GM19328 (cell line): ENCODE measurements around the gene COQ9.
"Not testable (repeated sequence)": the region's sequence is repeated elsewhere in the genome, so short reads cannot be mapped to it uniquely, and the experiment has no call there.

Source experiments
- ATAC-seq: cut with Tn5 transposase; IDR thresholded peaks from one replicate; pipeline ENCODE4 v1.9.1; 2021; ENCODE audit warnings: mild to moderate bottlenecking, moderate library complexity; ENCODE audit not compliant: unreplicated experiment

The COQ9 gene

GRCh38 chr16:57484515-57485005 is 37.3 kb downstream of the COQ9 start:
- no peak for ATAC-seq

DNA sequence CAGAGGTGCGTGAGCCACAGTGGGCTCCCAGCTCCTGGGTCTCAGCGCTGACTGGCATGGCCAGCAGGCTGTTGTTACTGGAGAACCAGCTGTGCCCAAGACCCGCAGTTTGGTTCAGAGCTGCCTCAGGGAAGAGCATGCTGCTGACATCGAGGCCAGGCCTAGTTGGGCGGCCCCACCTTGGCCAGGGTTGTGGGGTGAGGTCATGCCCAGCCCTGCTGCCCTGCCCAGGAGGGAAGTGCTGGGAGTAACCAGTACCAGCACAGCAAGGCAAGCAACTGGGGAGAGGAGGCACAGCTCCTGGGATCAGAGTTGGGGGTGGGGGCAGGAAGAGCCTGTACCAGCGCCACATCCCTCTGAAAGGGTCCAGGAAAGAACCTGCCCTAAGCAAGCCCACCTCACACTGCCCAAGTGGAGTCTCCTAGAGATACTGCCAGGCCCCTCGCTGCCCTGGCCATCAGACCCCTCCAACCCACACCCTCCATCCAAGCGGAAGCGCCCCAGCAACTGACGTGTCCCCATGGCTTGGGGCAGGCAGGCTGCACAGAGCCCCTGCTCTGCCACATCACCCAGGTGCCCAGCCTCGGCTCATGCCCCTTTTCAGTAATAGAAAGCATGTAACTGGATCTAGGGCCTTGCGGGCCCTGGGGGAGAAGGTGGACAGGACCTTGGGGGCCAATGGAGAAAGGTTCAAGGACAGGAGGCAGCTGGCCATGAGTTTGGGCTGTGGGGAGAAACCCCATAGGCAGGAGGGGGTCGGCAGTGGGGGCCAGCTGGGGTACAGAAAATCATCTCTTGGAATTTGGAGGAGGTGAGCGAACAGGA is 38.0 kb downstream of the COQ9 start:
- ATAC-seq: no peak

DNA sequence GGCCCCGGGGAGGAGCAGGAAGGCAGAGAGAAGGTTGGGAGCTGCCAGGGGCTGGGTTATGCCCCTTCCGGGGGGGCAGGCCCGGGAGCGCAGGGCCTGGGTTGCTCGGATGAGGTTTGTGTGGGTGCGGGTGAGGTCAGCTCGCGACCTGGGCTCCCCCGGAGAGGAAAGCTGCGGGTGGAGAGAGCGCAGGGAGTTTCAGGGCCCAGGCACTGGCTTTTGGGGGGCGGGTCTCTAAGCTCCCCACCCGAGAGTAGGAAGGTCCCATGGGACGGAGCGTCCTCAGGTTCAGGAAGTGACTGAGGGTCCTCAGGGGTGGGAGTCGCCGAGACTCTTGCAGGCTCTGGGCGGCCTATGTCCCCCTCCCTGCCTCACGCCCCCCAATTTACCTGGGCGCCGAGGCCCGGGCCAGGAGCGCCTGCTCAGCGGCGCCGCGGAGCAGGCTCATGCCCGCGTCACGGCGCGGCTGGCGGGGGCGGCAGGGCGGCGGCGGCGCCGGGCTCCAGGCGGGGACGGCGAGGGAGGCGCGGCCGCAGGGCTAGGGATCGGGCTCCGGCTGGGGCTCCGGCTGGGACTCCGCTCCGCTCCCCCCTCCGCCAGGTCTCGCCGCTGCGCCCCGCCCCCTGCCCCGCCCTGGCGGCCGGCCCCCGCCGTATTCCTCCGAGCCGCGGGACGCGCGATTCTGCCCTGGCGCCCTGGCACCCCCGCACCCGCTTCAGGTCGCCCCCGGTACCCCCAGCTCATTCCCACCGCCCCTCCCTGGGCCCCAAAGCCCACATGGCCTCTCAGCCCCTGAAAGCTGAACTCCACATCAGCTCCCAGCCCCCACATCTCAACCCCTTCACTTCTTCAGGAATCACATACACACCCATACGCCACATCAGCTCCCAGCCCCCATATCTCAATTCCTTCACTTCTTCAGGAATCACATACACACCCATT is 38.9 kb downstream of the COQ9 start, which contains the start of gene DOK4:
Gene DOK4, minus strand, starts transcription at position 578 of the 942 bp plus-strand sequence. CDS start 6,986 bp downstream, outside the sequence.
- ATAC-seq: peak; percentile 92

DNA sequence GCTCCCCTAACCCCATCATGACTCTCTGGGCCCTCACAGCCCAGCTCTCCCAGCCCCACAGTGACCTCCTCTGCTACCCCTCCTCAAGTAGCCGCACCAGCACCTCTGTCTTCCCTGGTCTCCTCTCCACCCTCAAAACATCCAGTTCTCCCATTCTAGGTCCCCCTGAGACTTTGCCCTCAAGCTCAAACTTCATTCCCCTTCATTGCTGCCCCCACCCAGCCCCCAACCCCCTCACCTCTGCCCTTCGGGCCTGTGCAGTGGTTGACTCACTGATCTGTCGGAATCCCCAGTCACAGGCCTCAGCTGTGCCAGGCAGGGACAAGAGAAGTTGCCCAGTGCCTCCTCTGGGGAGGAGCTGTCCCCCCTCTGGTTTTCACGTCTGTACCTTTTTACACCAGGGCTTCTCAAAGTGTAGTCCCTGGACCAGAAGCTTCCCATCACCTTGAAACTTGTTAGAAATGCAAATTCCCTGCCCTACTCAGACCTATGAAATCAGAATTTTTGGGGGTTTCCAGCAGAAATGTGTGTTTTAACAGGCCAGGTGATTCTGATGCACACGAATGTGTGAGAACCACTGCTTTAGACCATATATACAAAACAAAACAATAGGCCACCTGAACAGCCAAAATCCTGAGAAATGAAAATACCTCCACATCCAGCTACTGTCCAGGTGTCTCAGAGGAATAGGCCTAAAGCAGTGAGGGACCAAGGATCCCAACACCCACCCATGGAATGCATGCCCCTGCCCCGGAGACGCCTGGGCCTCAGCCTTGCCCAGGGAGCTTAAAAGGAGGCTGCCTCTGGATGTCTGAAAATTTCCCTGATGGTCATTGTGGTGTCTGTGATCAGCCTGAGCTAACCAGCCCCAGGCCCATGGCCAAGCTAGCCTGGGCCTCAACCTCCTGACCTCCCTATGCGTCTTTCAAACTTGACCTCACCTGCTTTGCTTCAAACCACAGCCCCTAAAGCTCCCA is 39.9 kb downstream of the COQ9 start:
- ATAC-seq: no peak

GRCh38 chr16:57489229-57489628 is 42.0 kb downstream of the COQ9 start:
- ATAC-seq: no peak

GRCh38 chr16:57493767-57494166 is 46.5 kb downstream of the COQ9 start:
- ATAC-seq: no peak

- no peak for ATAC-seq
Observed at GRCh38 chr16:57497121-57497520, 49.8 kb downstream of the COQ9 start.

DNA sequence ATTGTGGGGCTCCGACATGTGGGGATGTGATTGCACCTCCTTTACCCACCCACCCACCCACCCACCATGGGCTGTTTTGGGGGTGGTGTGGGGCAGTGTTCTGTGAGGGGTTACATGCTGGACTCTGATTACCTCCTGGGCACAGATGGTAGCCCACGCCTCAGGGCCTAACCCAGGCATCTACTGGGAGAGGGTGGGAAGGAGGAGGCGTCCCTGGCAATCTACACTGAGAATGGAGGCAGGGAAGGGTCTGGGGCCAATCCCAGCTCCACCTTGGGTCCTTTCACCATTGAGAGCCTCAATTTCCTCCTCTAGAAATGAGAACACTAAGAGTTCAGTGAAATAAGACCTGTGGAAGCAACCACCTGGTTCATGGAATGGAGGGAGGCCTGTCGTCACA is 50.8 kb downstream of the COQ9 start:
- no peak for ATAC-seq

- not testable (repeated sequence) for ATAC-seq
Observed at GRCh38 chr16:57499941-57500340, 52.7 kb downstream of the COQ9 start.

GRCh38 chr16:57500578-57501111 is 53.4 kb downstream of the COQ9 start:
- no peak for ATAC-seq

DNA sequence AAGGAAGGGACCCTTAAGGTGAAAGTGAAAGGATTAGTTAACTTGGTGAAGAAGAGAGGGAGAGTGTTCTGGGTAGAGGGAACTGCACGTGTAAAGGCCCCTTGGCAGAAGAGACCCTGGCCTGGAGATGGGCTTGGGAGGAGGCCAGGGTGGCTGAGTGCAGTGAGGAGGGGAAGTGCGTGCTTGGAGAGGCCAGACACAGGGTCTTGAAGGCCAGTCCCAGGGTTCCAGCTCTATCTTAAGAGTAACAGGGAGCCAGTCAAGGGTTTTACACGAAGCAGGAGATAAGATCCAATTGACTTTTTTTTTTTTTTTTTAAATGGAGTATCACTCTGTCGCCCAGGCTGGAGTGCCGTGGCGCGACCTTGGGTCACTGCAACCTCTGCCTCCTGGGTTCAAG is 54.2 kb downstream of the COQ9 start:
- ATAC-seq: no peak

DNA sequence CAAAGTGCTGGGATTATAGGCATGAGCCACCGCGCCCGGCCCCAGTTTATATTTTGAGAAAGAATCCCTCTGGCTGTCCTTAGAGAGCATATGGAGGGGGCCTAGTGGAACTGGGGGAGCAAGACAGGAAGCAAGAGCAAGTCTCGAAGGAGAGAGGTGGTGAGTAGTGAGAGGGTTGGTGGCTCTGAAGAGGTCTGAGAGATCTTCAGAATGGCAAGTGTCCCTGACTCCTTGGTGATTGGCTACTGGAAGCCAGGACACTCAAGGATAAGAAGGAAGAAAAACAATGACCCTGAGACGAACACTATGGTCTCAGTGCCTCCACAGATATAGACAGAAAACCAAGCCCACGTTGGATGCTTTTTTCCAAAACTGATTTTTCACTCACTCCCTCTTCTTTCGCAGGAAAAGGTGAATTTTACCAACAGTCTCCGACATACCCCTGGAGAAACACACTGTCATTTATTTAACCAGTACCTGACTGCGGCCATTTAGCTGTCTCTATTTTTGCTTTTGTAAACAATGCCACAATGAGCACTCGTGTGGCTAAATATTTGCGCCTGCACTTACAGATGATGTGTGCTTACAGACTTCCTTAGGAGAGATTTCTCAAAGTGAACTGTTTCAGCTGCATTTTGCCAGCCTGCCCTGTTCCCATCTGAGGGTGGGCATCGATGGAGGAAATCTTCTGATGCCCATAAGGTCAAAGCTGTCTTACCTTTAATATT is 54.9 kb downstream of the COQ9 start:
- ATAC-seq: no peak

GRCh38 chr16:57503366-57503765 is 56.1 kb downstream of the COQ9 start:
- ATAC-seq: no peak

- no peak for ATAC-seq
Observed at GRCh38 chr16:57504001-57504400, 56.7 kb downstream of the COQ9 start.

DNA sequence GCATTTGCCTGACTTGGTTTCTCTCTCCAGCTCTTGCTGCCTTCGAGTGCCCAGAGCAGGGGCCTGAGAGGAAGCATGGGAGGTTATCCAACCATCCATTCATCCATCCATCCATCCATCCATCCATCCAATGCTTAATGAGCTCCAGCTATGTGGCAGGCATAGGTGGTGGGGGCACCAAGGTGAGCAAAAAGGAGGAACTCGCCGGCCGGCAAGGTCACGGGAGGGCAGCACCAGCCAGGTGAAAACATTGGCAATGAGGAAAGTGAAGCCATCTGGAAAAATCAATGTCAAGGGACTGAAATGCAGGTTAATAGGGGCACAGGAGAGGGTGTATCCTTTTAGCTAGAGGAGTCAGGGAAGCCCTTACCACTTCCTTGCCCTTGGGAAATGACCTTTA is 57.2 kb downstream of the COQ9 start:
- ATAC-seq: no peak

DNA sequence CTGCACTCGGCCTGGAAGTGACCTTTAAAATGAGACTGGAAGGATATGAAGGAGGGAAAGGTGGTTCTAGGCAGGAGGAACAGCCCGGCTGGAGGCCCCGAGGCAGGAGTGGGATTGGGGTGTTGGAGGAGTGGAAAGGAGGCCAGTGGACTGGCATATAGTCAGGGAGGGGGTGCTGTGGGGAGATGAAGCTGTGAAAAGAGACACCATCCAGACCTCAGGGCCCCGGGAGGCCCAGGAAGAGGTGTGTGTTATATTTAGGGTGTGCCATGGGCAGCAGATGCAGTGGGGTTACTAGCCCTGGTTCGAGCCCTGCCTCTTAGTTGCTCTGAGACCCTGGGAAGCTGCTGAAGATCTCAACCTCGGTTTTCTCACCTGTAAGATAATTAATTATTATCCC is 57.9 kb downstream of the COQ9 start:
- ATAC-seq: no peak

- ATAC-seq: no peak
Observed at GRCh38 chr16:57507136-57508034, 60.1 kb downstream of the COQ9 start.

DNA sequence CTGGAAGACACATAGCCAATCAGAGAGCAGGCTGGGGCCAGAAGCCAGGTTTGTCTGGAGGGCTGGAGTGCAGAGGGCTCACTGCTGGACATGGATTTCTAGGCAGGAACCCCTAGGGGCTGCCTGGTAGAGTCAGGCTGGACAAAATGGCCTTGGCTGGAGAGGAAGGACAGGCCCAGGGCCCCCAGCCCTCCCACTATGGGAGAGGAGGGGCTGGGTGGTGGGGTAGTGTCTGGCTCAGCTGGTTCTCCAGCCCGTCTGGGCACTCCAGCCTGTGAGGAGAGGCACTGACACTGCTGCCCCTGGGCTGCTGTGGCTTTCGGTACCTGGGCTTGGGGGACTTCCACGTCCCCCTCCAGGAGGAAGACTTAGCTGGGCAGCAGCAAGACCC is 60.8 kb downstream of the COQ9 start:
- no peak for ATAC-seq
